GM18508 (cell line): Measurements from ENCODE around the gene ATRX.
"Not testable (repeated sequence)": the region's sequence is repeated elsewhere in the genome, so short reads cannot be mapped to it uniquely, and the experiment has no call there.

Experiments
- ATAC-seq: cut with Tn5 transposase; IDR thresholded peaks from one replicate; pipeline ENCODE4 v1.9.1; 2021; ENCODE audit warnings: moderate number of reproducible peaks; ENCODE audit not compliant: insufficient read depth, unreplicated experiment

Gene ATRX

DNA sequence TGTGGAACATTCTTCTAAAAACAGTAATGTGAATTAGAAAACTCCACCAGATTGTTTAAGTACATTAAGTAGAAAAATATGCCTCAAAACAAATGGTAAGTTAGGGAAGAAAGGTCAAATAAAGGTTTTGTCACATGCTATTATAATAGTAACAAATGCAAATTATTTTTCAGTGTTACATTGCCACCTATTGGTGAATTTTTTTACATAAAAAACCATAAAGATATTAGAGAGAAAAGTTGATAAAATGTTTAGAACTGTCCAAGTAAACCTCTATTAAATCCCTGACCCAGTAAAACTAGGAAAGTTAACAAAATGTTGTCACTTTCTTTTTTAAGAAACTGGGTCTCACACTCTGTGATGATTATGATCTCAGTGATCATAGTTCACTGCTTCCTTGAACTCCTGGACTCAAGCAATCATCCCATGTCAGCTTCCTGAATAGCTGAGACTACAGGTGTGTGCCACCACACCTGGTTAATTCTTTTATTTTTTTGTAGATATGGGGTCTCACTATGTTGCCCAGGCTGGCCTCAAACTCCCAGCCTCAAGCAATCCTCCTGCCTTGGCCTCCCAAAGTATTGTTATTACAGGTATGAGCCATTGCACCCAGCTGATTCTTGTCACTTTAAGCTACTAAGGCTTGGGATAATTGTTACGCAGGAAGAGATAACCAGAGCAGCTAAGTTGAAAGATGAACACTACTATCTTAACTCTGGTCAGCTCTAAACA is 157.6 kb downstream of the ATRX start:
- ATAC-seq = no peak

DNA sequence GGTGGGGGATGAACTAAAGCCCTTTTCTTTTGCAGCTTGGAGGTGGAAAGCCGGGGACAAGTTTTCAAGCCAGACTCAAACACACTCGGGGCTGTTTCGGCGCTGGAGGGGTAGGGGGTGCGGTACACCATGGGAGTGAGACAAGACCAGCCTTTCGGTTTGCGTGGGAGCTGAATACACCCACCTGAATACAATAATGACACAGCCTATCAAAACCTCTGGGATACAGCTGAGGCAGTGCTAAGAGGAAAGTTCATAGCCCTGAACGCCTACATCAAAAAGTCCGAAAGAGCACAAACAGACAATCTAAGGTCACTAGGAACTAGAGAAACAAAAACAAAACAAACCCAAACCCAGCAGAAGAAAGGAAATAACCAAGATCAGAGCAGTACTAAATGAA is 163.3 kb downstream of the ATRX start:
- no peak for ATAC-seq

GRCh38 chrX:77622233-77622632 is 163.8 kb downstream of the ATRX start:
- ATAC-seq = no peak

- ATAC-seq = not testable (repeated sequence)
Measured at GRCh38 chrX:77621453-77621852, 164.6 kb downstream of the ATRX start.

DNA sequence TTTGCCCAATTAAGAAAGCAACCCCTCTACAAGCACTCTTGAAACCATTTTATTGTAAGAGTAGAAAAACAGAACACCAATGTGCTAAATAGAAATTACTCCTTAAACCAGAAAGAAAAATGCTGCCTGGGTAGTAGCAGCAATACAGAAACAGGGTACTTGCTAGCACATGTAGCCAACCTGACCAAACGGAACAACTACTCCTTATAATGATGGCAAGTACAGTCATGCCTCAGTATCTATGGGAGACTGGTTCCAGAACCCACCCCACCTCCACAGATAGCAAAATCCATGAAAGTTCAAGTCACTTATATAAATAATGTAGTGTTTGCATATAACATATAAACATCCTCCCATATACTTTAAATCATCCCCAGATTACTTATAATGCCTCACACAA is 168.8 kb downstream of the ATRX start:
- no peak for ATAC-seq

DNA sequence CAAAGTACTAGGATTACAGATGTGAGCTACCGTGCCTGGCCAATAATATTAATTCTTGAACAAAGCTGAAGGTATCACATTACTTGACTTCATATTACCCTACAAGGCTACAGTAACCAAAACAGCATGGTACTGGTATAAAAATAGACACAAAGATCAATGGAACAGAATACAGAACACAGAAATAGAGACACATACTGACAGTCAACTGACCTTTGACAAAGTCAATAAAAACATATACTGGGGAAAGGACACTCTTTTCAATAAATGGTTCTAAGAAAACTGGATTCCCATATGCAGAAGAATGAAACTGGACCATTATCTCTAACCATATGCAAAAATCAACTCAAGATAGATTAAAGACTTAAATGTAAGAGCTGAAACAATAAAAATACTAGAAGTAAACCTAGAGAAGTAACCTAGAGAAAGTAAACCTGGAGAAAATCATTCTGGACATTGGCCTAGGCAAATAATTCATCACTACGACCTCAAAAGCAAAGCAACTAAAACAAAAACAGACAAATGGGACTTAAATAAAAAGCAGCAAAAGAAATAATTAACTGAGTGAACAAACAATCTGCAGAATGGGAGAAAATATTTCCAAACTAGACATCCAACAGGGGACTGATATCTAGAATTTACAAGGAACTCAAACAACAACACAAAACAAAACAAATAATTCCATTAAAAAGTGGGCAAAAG is 182.2 kb downstream of the ATRX start:
- no peak for ATAC-seq

DNA sequence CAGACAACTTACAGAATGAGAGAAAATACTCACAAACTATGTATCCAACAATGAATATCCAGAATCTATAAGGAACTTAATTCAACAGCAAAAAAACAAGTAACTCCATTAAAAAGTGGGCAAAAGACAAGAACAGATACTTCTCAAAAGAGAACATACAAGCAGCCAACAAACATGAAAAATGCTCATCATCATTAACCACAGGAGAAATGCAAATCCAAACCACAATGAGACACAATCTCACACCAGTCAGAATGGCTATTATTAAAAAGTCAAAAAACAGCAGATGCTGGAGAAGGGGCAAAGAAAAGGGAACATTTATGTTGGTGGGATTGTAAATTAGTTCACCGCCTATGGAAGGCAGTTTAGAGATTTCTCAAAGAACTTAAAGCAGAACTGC is 188.5 kb downstream of the ATRX start:
- no peak for ATAC-seq

DNA sequence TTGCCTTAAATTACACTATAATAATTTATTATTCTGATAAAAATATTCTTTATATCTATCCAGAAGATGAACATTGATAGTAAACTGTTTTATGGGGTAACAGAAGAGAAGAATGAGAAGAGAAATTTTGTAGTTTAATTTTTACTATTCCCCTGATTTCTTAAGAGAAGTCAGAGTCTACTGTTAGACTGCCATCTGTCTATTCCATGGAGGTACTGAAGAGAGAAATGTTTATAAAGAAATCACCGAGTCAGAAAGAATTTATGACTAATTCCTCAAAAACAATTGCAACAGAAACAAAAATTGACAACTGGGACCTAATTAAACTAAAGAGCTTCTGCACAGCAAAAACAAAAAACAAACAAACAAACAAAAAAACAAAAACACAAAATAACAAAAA is 188.9 kb downstream of the ATRX start:
- ATAC-seq = no peak

GRCh38 chrX:77595848-77596247 is 190.2 kb downstream of the ATRX start:
- ATAC-seq = no peak

DNA sequence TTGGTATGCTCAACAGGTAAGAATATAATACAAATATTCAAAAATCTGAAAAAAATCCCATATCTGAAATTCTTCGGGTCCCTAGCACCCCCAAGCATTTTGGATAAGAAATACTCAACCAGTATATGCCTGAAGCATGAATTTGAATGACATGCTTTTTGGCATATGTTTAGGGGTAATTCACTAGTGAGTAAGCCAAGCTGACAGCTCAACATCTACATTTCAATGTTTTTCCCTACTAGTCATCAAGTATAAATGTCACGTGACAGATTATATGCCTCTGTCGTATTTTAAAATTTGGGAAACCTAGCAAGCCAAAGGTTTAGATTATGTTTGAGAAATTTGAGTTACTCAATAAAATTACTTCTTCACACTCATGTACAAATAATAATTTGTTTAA is 213.7 kb downstream of the ATRX start:
- no peak for ATAC-seq

DNA sequence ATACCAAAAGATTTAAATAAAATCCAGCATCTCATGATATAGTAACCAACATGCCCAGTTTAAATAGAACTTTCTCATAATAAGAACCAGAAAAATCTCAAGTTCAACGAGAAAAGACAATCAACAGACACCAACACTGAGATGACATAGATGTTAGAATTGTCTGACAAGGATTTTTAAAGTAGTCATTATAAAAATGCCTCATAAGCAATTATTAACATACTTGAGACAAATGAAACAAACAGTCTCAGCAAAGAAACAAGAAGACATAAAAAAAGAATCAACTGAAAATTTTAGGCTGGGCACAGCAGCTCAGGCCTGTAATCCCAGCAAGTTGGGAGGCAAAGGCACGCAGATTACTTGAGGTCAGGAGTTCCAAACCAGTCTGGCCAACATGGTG is 220.7 kb downstream of the ATRX start:
- no peak for ATAC-seq

DNA sequence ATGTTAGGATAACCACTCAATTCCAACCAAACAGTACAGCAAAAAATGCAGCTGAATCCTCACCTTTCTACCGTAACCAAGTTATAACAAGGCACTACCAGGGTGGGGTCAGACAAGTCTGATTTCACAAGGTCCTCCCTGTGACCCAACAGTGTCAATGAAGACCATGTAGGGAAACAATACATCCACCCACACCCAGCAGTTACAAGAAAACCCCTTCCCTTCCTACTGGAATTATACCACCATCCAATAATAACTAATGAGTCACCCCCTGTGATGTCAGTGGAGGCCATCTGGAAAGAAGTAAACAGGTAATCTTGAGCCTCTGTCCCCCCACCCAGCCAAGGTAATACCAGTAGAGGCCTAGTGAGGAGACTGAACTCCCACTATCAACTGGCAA is 221.2 kb downstream of the ATRX start:
- no peak for ATAC-seq

- no peak for ATAC-seq
Measured at GRCh38 chrX:77561372-77561771, 224.6 kb downstream of the ATRX start.

GRCh38 chrX:77556276-77556675 is 229.7 kb downstream of the ATRX start:
- ATAC-seq = no peak

DNA sequence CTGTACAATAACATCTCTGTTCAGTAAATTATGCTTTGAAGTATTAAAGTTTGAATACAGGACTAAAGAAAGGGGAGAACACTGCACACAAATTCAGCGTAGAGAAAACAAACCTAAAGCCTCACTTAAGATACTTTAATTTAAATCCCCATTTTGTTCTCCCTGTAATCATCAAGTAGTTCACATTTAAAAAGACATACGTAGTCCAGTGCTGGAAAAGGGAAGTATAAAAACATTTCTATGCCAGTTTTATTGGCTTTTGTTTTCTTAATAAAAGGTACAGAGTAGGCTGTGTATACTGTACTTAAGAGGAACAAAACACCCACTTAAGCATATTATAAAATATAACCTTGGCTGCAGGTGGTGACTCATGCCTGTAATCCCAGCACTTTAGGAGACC is 237.3 kb downstream of the ATRX start:
- no peak for ATAC-seq

- not testable (repeated sequence) for ATAC-seq
Measured at GRCh38 chrX:77539778-77540177, 246.2 kb downstream of the ATRX start.

DNA sequence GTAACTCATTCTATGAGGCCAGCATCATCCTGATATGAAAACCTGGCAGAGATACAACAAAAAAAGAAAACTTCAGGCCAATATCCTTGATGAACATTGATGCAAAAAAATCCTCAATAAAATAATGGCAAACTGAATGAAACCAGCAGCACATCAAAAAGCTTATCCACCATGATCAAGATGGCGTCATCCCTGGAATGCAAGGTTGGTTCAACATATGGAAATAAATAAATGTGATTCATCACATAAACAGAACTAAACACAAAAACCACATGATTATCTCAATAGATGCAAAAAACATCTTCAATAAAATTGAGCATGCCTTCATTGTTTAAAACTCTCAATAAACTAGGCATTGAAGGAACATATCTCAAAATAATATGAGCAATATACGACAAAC is 254.8 kb downstream of the ATRX start:
- not testable (repeated sequence) for ATAC-seq

DNA sequence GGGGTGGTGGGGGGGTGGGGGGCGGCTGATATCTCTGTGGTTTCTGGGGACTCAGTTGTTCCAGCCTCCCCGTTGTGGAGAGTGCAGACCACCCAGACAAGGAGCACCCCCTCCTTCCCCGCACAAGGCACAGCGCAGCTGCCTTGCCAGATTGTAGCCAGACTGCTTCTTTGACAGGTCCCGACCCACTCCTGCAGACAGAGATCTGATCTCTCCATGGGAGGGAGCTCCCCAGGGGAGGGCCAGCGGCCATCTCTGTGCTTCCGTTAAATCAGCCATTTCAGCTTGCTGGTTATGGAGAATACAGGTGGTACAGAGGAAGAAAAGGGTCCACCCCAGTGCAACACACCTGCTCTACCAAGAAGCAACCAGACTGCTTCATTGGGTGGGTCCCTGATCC is 258.0 kb downstream of the ATRX start:
- ATAC-seq = no peak

GRCh38 chrX:77527233-77528001 is 258.6 kb downstream of the ATRX start:
- no peak for ATAC-seq

GRCh38 chrX:77519765-77520164 is 266.3 kb downstream of the ATRX start:
- ATAC-seq = no peak

DNA sequence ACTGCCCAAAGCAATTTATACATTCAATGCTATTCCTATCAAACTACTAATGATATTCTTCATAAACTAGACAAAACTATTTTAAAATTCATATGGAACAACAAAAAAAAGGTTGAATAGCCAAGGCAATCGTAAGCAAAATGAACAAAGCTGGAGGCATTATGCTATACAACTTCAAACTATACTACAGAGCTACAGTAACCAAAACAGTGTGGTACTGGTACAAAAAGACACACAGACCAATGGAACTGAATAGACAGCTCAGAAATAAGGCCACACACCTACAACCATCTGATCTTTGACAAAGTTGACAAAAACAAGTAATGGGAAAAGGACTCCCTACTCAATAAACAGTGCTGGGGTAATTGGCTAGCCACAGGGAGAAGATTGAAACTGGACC is 271.8 kb downstream of the ATRX start:
- ATAC-seq = no peak
